HEK293 (cell line): ENCODE data around the gene RNPS1.

ENCODE experiments used
- BCL6B ChIP-seq: fragments of 450-650 bp; formaldehyde crosslinking; IDR thresholded peaks from 2 replicates; pipeline ENCODE4 v1.5.1; 2017; ENCODE audit warnings: missing biosample characterization, missing genetic modification characterization
- HIC1 ChIP-seq: fragments of 450-650 bp; formaldehyde crosslinking; IDR thresholded peaks from 2 replicates; pipeline ENCODE4 v1.5.1; 2016; ENCODE audit warnings: missing biosample characterization, missing genetic modification characterization
- INSM2 ChIP-seq: fragments of 450-650 bp; formaldehyde crosslinking; IDR thresholded peaks from 2 replicates; pipeline ENCODE4 v1.5.1; 2016; ENCODE audit warnings: missing biosample characterization, missing genetic modification characterization
- KLF9 ChIP-seq: fragments of 450-650 bp; formaldehyde crosslinking; IDR thresholded peaks from 2 replicates; pipeline ENCODE4 v1.5.1; 2016; ENCODE audit warnings: missing biosample characterization, missing genetic modification characterization, low read depth
- SALL2 ChIP-seq: fragments of 450-650 bp; formaldehyde crosslinking; IDR thresholded peaks from 2 replicates; pipeline ENCODE4 v1.5.0; 2017; ENCODE audit warnings: missing biosample characterization, mild to moderate bottlenecking, missing genetic modification characterization, borderline replicate concordance
- ZBTB6 ChIP-seq: fragments of 450-650 bp; formaldehyde crosslinking; IDR thresholded peaks from 2 replicates; pipeline ENCODE4 v1.5.1; 2017; ENCODE audit warnings: missing biosample characterization, missing genetic modification characterization
- ZNF114 ChIP-seq: fragments of 450-650 bp; formaldehyde crosslinking; IDR thresholded peaks from 2 replicates; pipeline ENCODE4 v1.5.0; 2017; ENCODE audit warnings: missing biosample characterization, missing genetic modification characterization
- ZNF155 ChIP-seq: fragments of 450-650 bp; formaldehyde crosslinking; IDR thresholded peaks from 2 replicates; pipeline ENCODE4 v1.5.1; 2016; ENCODE audit warnings: missing biosample characterization, missing genetic modification characterization
- ZNF157 ChIP-seq: fragments of 450-650 bp; formaldehyde crosslinking; IDR thresholded peaks from 2 replicates; pipeline ENCODE4 v1.5.1; 2016; ENCODE audit warnings: missing biosample characterization, missing genetic modification characterization
- ZNF202 ChIP-seq: fragments of 450-650 bp; formaldehyde crosslinking; IDR thresholded peaks from 2 replicates; pipeline ENCODE4 v1.5.1; 2016; ENCODE audit warnings: missing biosample characterization, missing genetic modification characterization, borderline replicate concordance
- ZNF248 ChIP-seq: fragments of 450-650 bp; formaldehyde crosslinking; IDR thresholded peaks from 2 replicates; pipeline ENCODE4 v1.5.1; 2017; ENCODE audit warnings: missing biosample characterization, missing genetic modification characterization
- ZNF335 ChIP-seq: fragments of 450-650 bp; formaldehyde crosslinking; conservative IDR thresholded peaks from 2 replicates; pipeline ENCODE4 v1.5.1; 2016; ENCODE audit warnings: missing biosample characterization, missing genetic modification characterization
- ZNF416 ChIP-seq: fragments of 450-650 bp; formaldehyde crosslinking; IDR thresholded peaks from 2 replicates; pipeline ENCODE4 v1.5.1; 2016; ENCODE audit warnings: missing biosample characterization, missing genetic modification characterization
- ZNF423 ChIP-seq: fragments of 450-650 bp; formaldehyde crosslinking; IDR thresholded peaks from 2 replicates; pipeline ENCODE4 v1.5.1; 2016; ENCODE audit warnings: missing biosample characterization, missing genetic modification characterization
- ZNF426 ChIP-seq: fragments of 450-650 bp; formaldehyde crosslinking; IDR thresholded peaks from 2 replicates; pipeline ENCODE4 v1.5.1; 2017; ENCODE audit warnings: missing biosample characterization, missing genetic modification characterization, mild to moderate bottlenecking, inconsistent platforms, moderate library complexity
- ZNF48 ChIP-seq: fragments of 450-650 bp; formaldehyde crosslinking; IDR thresholded peaks from 2 replicates; pipeline ENCODE4 v1.5.1; 2016; ENCODE audit warnings: missing biosample characterization, missing genetic modification characterization
- ZNF600 ChIP-seq: fragments of 450-650 bp; formaldehyde crosslinking; IDR thresholded peaks from 2 replicates; pipeline ENCODE4 v1.5.1; 2016; ENCODE audit warnings: missing biosample characterization, missing genetic modification characterization
- ZNF610 ChIP-seq: fragments of 450-650 bp; formaldehyde crosslinking; IDR thresholded peaks from 2 replicates; pipeline ENCODE4 v1.5.1; 2016; ENCODE audit warnings: missing biosample characterization, missing genetic modification characterization, borderline replicate concordance
- ZNF660 ChIP-seq: fragments of 450-650 bp; IDR thresholded peaks from 2 replicates; pipeline ENCODE4 v1.5.1; 2018; ENCODE audit warnings: missing biosample characterization, mild to moderate bottlenecking, missing genetic modification characterization
- ZNF768 ChIP-seq: fragments of 450-650 bp; formaldehyde crosslinking; IDR thresholded peaks from 2 replicates; pipeline ENCODE4 v1.5.1; 2018; ENCODE audit warnings: missing biosample characterization, mild to moderate bottlenecking, missing genetic modification characterization
- ZNF791 ChIP-seq: fragments of 450-650 bp; formaldehyde crosslinking; IDR thresholded peaks from 2 replicates; pipeline ENCODE4 v1.5.1; 2016; ENCODE audit warnings: missing biosample characterization, missing genetic modification characterization
- ZSCAN23 ChIP-seq: fragments of 450-650 bp; formaldehyde crosslinking; IDR thresholded peaks from 2 replicates; pipeline ENCODE4 v1.5.1; 2016; ENCODE audit warnings: missing biosample characterization, missing genetic modification characterization
- TF ChIP-seq, protein P1 (sequence below): fragments of 450-650 bp; formaldehyde crosslinking; IDR thresholded peaks from 2 replicates; pipeline ENCODE4; 2016; ENCODE audit warnings: missing biosample characterization, missing genetic modification characterization

Gene RNPS1

GRCh38 chr16:2205967-2206313 lies 62.0 kb downstream of the RNPS1 start (continued):
- TF ChIP-seq ZNF423 (tag by site-specific recombination), result no peak
- no peak for TF ChIP-seq INSM2
- TF ChIP-seq ZNF335 (tag by site-specific recombination), result peak; percentile 23; the same call in 1 of the 2 replicates
- no peak for TF ChIP-seq KLF9 (tag by site-specific recombination)
- no peak for TF ChIP-seq ZNF202 (tag by site-specific recombination)
- TF ChIP-seq SALL2 (tag by site-specific recombination), result no peak
- 0 out of 2 replicates have a peak, but pooled peaks have one; percentile 1 for TF ChIP-seq ZBTB6 (tag by site-specific recombination)
- TF ChIP-seq BCL6B (tag by site-specific recombination), result no peak
- no peak; the same call in 1 of the 2 replicates for TF ChIP-seq ZNF768 (tag by site-specific recombination)
- TF ChIP-seq, protein P1, sequence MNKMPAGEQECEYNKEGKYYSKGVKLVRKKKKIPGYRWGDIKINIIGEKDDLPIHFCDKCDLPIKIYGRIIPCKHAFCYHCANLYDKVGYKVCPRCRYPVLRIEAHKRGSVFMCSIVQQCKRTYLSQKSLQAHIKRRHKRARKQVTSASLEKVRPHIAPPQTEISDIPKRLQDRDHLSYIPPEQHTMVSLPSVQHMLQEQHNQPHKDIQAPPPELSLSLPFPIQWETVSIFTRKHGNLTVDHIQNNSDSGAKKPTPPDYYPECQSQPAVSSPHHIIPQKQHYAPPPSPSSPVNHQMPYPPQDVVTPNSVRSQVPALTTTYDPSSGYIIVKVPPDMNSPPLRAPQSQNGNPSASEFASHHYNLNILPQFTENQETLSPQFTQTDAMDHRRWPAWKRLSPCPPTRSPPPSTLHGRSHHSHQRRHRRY (tag by site-specific recombination), result no peak
- TF ChIP-seq ZNF48 (tag by site-specific recombination), result no peak
- TF ChIP-seq ZNF248 (tag by site-specific recombination), result no peak
- TF ChIP-seq ZNF157, result no peak
- no peak for TF ChIP-seq ZNF416 (tag by site-specific recombination)
- no peak for TF ChIP-seq ZNF426 (tag by site-specific recombination)
- peak; percentile 97 for TF ChIP-seq ZNF600 (tag by site-specific recombination)
- no peak for TF ChIP-seq HIC1 (tag by site-specific recombination)
- TF ChIP-seq ZNF660, result no peak
- TF ChIP-seq ZNF114 (tag by site-specific recombination), result no peak
- no peak for TF ChIP-seq ZNF610
- no peak for TF ChIP-seq ZSCAN23 (tag by site-specific recombination)
- TF ChIP-seq ZNF791 (tag by site-specific recombination), result no peak
- no peak for TF ChIP-seq ZNF155
